Measurements from ENCODE around the gene ANGPTL2.
A peak's percentile ranks its signal among the peaks of the same experiment; 100 is the strongest.

ANGPTL2 gene

GRCh38 chr9:127055745-127056402 lies 66.6 kb downstream of the ANGPTL2 start:
- H3K36me3 Mint-ChIP-seq (ENCODE audit: low read depth): no peaks in the 10 kb centered on the region
- no peak overlapping the region for H3K27ac Mint-ChIP-seq
- no peaks in the 10 kb centered on the region for H3K27me3 Mint-ChIP-seq
- H3K4me3 Mint-ChIP-seq: no peak overlapping the region
- H3K4me1 Mint-ChIP-seq (ENCODE audit: low read depth): peaks cover 4% of the 10 kb centered on the region
- no peaks in the 10 kb centered on the region for H3K9me3 Mint-ChIP-seq

- no peaks in the 10 kb centered on the region for H3K9me3 Mint-ChIP-seq
- peaks cover 14% of the 10 kb centered on the region for H3K4me1 Mint-ChIP-seq (ENCODE audit: low read depth)
- no peak overlapping the region for H3K27ac Mint-ChIP-seq
- H3K4me3 Mint-ChIP-seq: no peak overlapping the region
- no peaks in the 10 kb centered on the region for H3K36me3 Mint-ChIP-seq (ENCODE audit: low read depth)
- no peaks in the 10 kb centered on the region for H3K27me3 Mint-ChIP-seq
Measured at GRCh38 chr9:127053960-127054359, 68.5 kb downstream of the ANGPTL2 start.

DNA sequence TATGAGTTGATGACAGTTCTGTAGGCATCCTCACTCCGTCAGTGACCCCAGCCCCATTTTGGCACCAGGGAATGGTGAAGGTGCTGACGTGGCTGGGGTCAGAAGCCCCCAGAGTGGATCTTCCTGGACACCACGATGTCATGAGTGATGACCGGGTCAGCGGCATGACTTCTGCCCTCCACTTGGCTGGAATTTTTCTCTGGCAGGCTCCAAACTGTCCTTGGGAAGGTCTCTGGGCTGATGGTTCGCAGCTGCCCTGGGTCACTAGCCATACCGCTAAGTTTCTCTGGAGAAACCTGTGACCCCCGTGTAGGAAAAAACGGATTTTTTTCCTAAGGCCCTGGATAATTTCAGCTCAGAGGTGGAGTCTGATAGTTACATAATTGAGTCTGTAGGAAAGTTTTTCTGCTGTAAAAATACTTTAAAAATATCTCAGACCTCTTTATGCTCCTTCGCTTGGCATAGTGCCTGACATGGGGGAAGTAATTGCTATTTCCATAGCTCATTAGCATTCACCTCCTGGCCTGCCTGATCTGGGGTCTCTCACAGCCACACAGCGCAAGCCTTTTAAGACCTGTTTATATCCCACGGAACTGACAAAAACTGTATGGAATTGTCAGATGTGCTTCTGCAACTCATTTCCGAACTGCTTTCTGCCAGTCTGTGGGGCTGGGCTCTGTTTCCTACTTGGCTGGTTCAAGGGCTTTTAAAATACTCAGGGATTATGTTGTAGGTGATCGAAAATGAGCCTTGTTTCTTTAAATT lies 69.2 kb downstream of the ANGPTL2 start:
- H3K9me3 Mint-ChIP-seq: no peaks in the 10 kb centered on the region
- peaks cover 18% of the 10 kb centered on the region for H3K4me1 Mint-ChIP-seq (ENCODE audit: low read depth)
- no peaks in the 10 kb centered on the region for H3K36me3 Mint-ChIP-seq (ENCODE audit: low read depth)
- no peaks in the 10 kb centered on the region for H3K27me3 Mint-ChIP-seq
- no peak overlapping the region for H3K27ac Mint-ChIP-seq
- H3K4me3 Mint-ChIP-seq: no peak overlapping the region

DNA sequence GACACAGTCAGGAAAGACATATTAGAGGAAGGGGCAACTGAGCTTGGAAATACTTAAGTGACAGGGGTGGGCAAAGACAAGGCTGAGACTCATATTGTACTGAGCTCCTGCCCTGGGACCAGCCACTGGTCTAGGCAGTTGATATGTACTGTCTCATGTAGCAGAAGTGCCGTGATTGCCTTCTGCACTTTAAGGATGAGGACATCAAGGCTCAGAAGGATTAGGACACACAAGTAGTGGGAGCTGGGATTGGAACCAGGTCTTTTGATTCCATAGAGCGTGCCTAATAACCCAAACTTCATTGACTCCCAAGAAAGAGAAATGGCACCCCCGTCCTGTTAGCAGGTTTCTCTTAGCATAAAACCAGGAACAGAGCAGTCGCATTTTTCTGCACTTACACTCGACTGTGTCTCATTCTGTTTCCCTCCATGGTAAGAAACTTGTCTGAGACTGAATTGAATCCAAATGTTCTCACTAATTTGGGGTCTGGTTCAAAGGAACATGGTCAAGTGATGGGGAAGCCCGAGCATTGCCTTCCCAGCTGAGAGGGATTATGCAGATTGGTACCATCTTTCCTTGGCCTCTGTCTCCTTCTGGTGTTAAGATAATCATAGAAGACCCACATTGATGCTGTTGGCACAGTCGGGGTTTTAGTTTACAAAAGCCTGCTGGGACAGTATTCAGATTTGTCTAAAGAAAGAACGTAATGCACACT lies 70.4 kb downstream of the ANGPTL2 start:
- Mint-ChIP-seq H3K4me1 (ENCODE audit: low read depth) (peaks cover 18% of the 10 kb centered on the region), H3K4me3 (no peak overlapping the region), H3K36me3 (ENCODE audit: low read depth) (no peaks in the 10 kb centered on the region), H3K27me3 (no peaks in the 10 kb centered on the region), H3K27ac (no peak overlapping the region), H3K9me3 (no peaks in the 10 kb centered on the region)

DNA sequence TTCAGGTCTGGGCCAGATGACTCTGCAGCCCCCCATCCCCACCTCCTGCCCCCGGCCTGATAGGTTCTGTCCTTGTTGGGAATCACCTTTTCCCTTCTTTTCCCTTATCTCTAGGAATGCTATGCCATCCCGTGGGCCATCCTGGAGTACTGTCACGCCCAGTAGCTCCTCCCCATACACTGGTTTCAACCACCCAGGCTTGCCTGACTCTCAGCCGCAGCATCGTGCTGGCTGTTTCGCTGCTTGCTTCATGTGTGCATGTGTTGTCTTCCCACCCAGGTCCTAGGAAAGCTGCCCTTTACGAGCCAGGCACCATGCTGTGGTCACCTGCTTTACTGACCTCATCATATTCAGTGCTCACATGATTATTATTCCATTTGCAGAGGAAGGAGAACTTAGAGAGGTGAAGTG lies 71.8 kb downstream of the ANGPTL2 start:
- no peaks in the 10 kb centered on the region for H3K27me3 Mint-ChIP-seq
- peaks cover 18% of the 10 kb centered on the region for H3K4me1 Mint-ChIP-seq (ENCODE audit: low read depth)
- no peak overlapping the region for H3K4me3 Mint-ChIP-seq
- no peak overlapping the region for H3K27ac Mint-ChIP-seq
- no peaks in the 10 kb centered on the region for H3K9me3 Mint-ChIP-seq
- H3K36me3 Mint-ChIP-seq (ENCODE audit: low read depth): no peaks in the 10 kb centered on the region

- Mint-ChIP-seq H3K27ac (no peak overlapping the region), H3K4me1 (ENCODE audit: low read depth) (peaks cover 18% of the 10 kb centered on the region), H3K4me3 (no peak overlapping the region), H3K36me3 (ENCODE audit: low read depth) (no peaks in the 10 kb centered on the region), H3K27me3 (no peaks in the 10 kb centered on the region), H3K9me3 (no peaks in the 10 kb centered on the region)
Measured at GRCh38 chr9:127050152-127050551, 72.3 kb downstream of the ANGPTL2 start.

- no peaks in the 10 kb centered on the region for H3K36me3 Mint-ChIP-seq (ENCODE audit: low read depth)
- H3K9me3 Mint-ChIP-seq: no peaks in the 10 kb centered on the region
- no peak overlapping the region for H3K4me3 Mint-ChIP-seq
- H3K27ac Mint-ChIP-seq: peak overlapping the region; percentile 54
- H3K27me3 Mint-ChIP-seq: no peaks in the 10 kb centered on the region
- H3K4me1 Mint-ChIP-seq (ENCODE audit: low read depth): peaks cover 18% of the 10 kb centered on the region
Measured at GRCh38 chr9:127049581-127049980, 72.9 kb downstream of the ANGPTL2 start.

GRCh38 chr9:127049044-127049443 lies 73.4 kb downstream of the ANGPTL2 start:
- H3K4me3 Mint-ChIP-seq: no peak overlapping the region
- no peaks in the 10 kb centered on the region for H3K9me3 Mint-ChIP-seq
- no peak overlapping the region for H3K27ac Mint-ChIP-seq
- H3K27me3 Mint-ChIP-seq: no peaks in the 10 kb centered on the region
- H3K36me3 Mint-ChIP-seq (ENCODE audit: low read depth): no peaks in the 10 kb centered on the region
- H3K4me1 Mint-ChIP-seq (ENCODE audit: low read depth): peaks cover 18% of the 10 kb centered on the region

DNA sequence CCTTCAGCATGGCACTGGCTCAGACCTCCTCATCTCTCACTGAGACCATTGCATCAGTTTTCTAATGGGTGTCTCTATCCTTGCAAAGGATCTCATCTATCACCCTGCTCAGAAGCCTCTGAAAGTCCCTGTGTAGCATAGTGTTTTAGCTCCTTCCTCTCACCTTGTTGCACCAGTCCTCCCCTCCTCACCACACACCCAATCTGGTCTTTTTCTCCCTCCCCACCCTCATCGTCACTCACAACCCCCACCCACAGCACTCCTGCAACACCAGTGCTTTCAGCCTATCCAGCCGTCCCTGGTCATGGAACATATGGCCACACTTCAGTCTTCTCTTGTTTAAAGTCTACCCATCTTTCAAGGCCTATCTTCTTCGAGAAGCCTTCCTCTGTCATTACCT lies 74.5 kb downstream of the ANGPTL2 start:
- H3K27ac Mint-ChIP-seq: no peak overlapping the region
- no peaks in the 10 kb centered on the region for H3K27me3 Mint-ChIP-seq
- no peaks in the 10 kb centered on the region for H3K9me3 Mint-ChIP-seq
- H3K36me3 Mint-ChIP-seq (ENCODE audit: low read depth): no peaks in the 10 kb centered on the region
- H3K4me3 Mint-ChIP-seq: no peak overlapping the region
- H3K4me1 Mint-ChIP-seq (ENCODE audit: low read depth): peaks cover 18% of the 10 kb centered on the region

- H3K4me3 Mint-ChIP-seq: no peak overlapping the region
- no peaks in the 10 kb centered on the region for H3K36me3 Mint-ChIP-seq (ENCODE audit: low read depth)
- peaks cover 18% of the 10 kb centered on the region for H3K4me1 Mint-ChIP-seq (ENCODE audit: low read depth)
- no peaks in the 10 kb centered on the region for H3K27me3 Mint-ChIP-seq
- H3K9me3 Mint-ChIP-seq: no peaks in the 10 kb centered on the region
- no peak overlapping the region for H3K27ac Mint-ChIP-seq
Measured at GRCh38 chr9:127045148-127045547, 77.3 kb downstream of the ANGPTL2 start.

- Mint-ChIP-seq H3K27ac (no peak overlapping the region), H3K27me3 (no peaks in the 10 kb centered on the region), H3K36me3 (ENCODE audit: low read depth) (no peaks in the 10 kb centered on the region), H3K4me3 (no peak overlapping the region), H3K9me3 (no peaks in the 10 kb centered on the region), H3K4me1 (ENCODE audit: low read depth) (no peaks in the 10 kb centered on the region)
Measured at GRCh38 chr9:127039492-127039891, 82.9 kb downstream of the ANGPTL2 start.

DNA sequence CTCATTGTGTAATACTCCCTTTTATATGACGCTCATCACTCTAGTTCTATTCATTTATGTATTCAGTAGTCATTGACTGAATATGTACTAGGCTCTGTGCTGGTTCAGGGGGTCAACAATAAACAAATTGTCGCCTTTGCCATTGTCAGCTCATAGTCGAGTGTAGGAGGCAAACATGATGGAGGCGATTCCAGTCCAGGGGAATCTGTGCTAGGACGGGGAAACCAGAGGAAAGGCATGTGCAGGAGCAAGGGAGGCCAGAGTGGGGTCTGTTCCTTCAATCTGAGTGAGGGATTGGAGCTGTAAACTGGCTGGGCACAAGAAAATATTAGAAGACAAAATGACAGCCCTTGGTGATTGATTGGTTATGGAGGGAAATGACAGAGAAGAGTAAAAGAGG lies 83.9 kb downstream of the ANGPTL2 start:
- no peaks in the 10 kb centered on the region for H3K27me3 Mint-ChIP-seq
- H3K4me1 Mint-ChIP-seq (ENCODE audit: low read depth): no peaks in the 10 kb centered on the region
- no peaks in the 10 kb centered on the region for H3K36me3 Mint-ChIP-seq (ENCODE audit: low read depth)
- H3K9me3 Mint-ChIP-seq: no peaks in the 10 kb centered on the region
- H3K4me3 Mint-ChIP-seq: no peak overlapping the region
- H3K27ac Mint-ChIP-seq: no peak overlapping the region
